ENCODE data around the gene HEBP1. TPM values are rescaled to one million over a fixed set of nuclear protein-coding genes. Genes with fewer than 3 reads are reported as not detected.
"Not testable (repeated sequence)": the region's sequence is repeated elsewhere in the genome, so short reads cannot be mapped to it uniquely, and the experiment has no call there.

HEBP1 gene
- total RNA-seq, 1 donor from 2014 or later, result 7.4 TPM

GRCh38 chr12:13036881-13037280, 36.8 kb upstream of the HEBP1 start:
- no peaks in the 10 kb centered on the region for H3K27me3 ChIP-seq
- H3K4me1 ChIP-seq, result no peaks in the 10 kb centered on the region
- no peak overlapping the region for H3K27ac ChIP-seq
- no peak overlapping the region for H3K9ac ChIP-seq
- TF ChIP-seq EZH2 (IDR thresholded peaks at IDR 0.05), result no peak
- TF ChIP-seq CTCF (IDR thresholded peaks at IDR 0.05), result no peak
- TF ChIP-seq EZH2phosphoT487 (IDR thresholded peaks at IDR 0.05), result no peak
- Mint-ChIP-seq H3K4me1 (peaks cover 3% of the 10 kb centered on the region), H3K27me3 (ENCODE audit: insufficient read depth, low read depth) (peaks cover 4% of the 10 kb centered on the region), H3K36me3 (no peaks in the 10 kb centered on the region), H3K9me3 (no peaks in the 10 kb centered on the region), H3K4me3 (no peak overlapping the region), H3K27ac (no peak overlapping the region)
- no peak overlapping the region for H2AFZ ChIP-seq (replicated peaks)
- H3K4me3 ChIP-seq, result no peak overlapping the region
- peaks cover 6% of the 10 kb centered on the region for H3F3A ChIP-seq (ENCODE audit: low read depth)
- H4K20me1 ChIP-seq (ENCODE audit: low read depth), result no peaks in the 10 kb centered on the region
- no peaks in the 10 kb centered on the region for H3K36me3 ChIP-seq
- no peak for DNase-seq (ENCODE audit: low spot score)
- no peaks in the 10 kb centered on the region for H3K79me2 ChIP-seq (ENCODE audit: low read depth)
- H3K9me3 ChIP-seq (ENCODE audit: low read depth), result no peaks in the 10 kb centered on the region
- H3K4me2 ChIP-seq, result no peak overlapping the region

- H3K4me3 ChIP-seq; H3K27ac Mint-ChIP-seq; H3K9me3 ChIP-seq (ENCODE audit: low read depth); H4K20me1 ChIP-seq (ENCODE audit: low read depth); H3K27ac ChIP-seq; H3K9ac ChIP-seq; H3K36me3 ChIP-seq; H3K9me3 Mint-ChIP-seq; H2AFZ ChIP-seq (replicated peaks); DNase-seq (ENCODE audit: low spot score); H3K36me3 Mint-ChIP-seq; H3K4me1 Mint-ChIP-seq; H3K4me2 ChIP-seq; H3K79me2 ChIP-seq (ENCODE audit: low read depth); H3K27me3 Mint-ChIP-seq (ENCODE audit: insufficient read depth, low read depth); H3K4me3 Mint-ChIP-seq; H3K4me1 ChIP-seq; H3K27me3 ChIP-seq: not testable (repeated sequence)
- peaks cover 21% of the 10 kb centered on the region for H3F3A ChIP-seq (ENCODE audit: low read depth)
Measured at GRCh38 chr12:13035335-13035734, 35.3 kb upstream of the HEBP1 start.

DNA sequence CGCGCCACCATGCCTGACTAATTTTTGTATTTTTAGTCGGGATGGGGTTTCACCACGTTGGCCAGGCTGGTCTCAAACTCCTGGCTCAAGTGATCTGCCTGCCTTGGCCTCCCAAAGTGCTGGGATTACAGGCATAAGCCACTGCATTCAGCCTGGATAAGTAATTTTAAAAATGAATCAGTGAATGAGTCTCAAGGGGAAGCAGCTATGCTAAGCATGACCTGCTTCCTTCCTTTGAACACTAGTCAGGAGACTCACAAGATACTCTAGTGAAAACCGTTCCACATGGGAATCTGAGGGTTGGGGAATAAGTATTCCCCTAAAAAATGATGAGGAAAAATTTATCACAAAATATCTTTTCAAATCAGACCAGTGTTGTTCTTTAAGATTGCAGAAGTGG, 33.4 kb upstream of the HEBP1 start:
- peaks cover 40% of the 10 kb centered on the region for H3F3A ChIP-seq (ENCODE audit: low read depth)

GRCh38 chr12:13032164-13032563, 32.1 kb upstream of the HEBP1 start:
- H3K9me3 ChIP-seq (ENCODE audit: low read depth), result no peaks in the 10 kb centered on the region
- DNase-seq (ENCODE audit: low spot score), result no peak
- Mint-ChIP-seq H3K36me3 (no peaks in the 10 kb centered on the region), H3K27ac (no peak overlapping the region), H3K9me3 (no peaks in the 10 kb centered on the region), H3K4me1 (peaks cover 15% of the 10 kb centered on the region), H3K4me3 (no peak overlapping the region), H3K27me3 (ENCODE audit: insufficient read depth, low read depth) (peaks cover 4% of the 10 kb centered on the region)
- no peak for TF ChIP-seq EZH2phosphoT487 (IDR thresholded peaks at IDR 0.05)
- no peak for TF ChIP-seq CTCF (IDR thresholded peaks at IDR 0.05)
- TF ChIP-seq EZH2 (IDR thresholded peaks at IDR 0.05), result no peak
- H3K27me3 ChIP-seq, result no peaks in the 10 kb centered on the region
- H3K79me2 ChIP-seq (ENCODE audit: low read depth), result no peaks in the 10 kb centered on the region
- no peak overlapping the region for H3K4me3 ChIP-seq
- no peak overlapping the region for H3K9ac ChIP-seq
- H3K27ac ChIP-seq, result no peak overlapping the region
- H3K36me3 ChIP-seq, result no peaks in the 10 kb centered on the region
- peaks cover 38% of the 10 kb centered on the region for H3K4me1 ChIP-seq
- no peak overlapping the region for H3K4me2 ChIP-seq
- H2AFZ ChIP-seq (replicated peaks), result no peak overlapping the region
- no peaks in the 10 kb centered on the region for H4K20me1 ChIP-seq (ENCODE audit: low read depth)
- peaks cover 47% of the 10 kb centered on the region for H3F3A ChIP-seq (ENCODE audit: low read depth)

More for the DNA sequence above, 33.4 kb upstream of the HEBP1 start:
- Histone ChIP-seq H3K9ac (no peak overlapping the region), H4K20me1 (ENCODE audit: low read depth) (no peaks in the 10 kb centered on the region), H3K36me3 (no peaks in the 10 kb centered on the region), H3K79me2 (ENCODE audit: low read depth) (no peaks in the 10 kb centered on the region), H3K9me3 (ENCODE audit: low read depth) (no peaks in the 10 kb centered on the region), H3K4me1 (peaks cover 28% of the 10 kb centered on the region), H3K27ac (no peak overlapping the region), H2AFZ (replicated peaks) (no peak overlapping the region), H3K27me3 (no peaks in the 10 kb centered on the region), H3K4me3 (no peak overlapping the region), H3K4me2 (no peak overlapping the region)
- H3K4me1 Mint-ChIP-seq, result peaks cover 14% of the 10 kb centered on the region
- H3K9me3 Mint-ChIP-seq, result no peaks in the 10 kb centered on the region
- H3K4me3 Mint-ChIP-seq, result no peak overlapping the region
- H3K27me3 Mint-ChIP-seq (ENCODE audit: insufficient read depth, low read depth), result peaks cover 4% of the 10 kb centered on the region
- DNase-seq (ENCODE audit: low spot score), result no peak
- no peak overlapping the region for H3K27ac Mint-ChIP-seq
- no peak for TF ChIP-seq CTCF (IDR thresholded peaks at IDR 0.05)
- no peak for TF ChIP-seq EZH2 (IDR thresholded peaks at IDR 0.05)
- no peak for TF ChIP-seq EZH2phosphoT487 (IDR thresholded peaks at IDR 0.05)
- no peaks in the 10 kb centered on the region for H3K36me3 Mint-ChIP-seq
